ELR (cell line): ENCODE data around the gene YPEL1.
"Not testable (repeated sequence)": the region's sequence is repeated elsewhere in the genome, so short reads cannot be mapped to it uniquely, and the experiment has no call there.

Source experiments
- DNase-seq: peaks from one replicate; pipeline ENCODE4 v3.0.0-alpha.2; 2015; ENCODE audit warnings: low read depth

The YPEL1 gene

DNA sequence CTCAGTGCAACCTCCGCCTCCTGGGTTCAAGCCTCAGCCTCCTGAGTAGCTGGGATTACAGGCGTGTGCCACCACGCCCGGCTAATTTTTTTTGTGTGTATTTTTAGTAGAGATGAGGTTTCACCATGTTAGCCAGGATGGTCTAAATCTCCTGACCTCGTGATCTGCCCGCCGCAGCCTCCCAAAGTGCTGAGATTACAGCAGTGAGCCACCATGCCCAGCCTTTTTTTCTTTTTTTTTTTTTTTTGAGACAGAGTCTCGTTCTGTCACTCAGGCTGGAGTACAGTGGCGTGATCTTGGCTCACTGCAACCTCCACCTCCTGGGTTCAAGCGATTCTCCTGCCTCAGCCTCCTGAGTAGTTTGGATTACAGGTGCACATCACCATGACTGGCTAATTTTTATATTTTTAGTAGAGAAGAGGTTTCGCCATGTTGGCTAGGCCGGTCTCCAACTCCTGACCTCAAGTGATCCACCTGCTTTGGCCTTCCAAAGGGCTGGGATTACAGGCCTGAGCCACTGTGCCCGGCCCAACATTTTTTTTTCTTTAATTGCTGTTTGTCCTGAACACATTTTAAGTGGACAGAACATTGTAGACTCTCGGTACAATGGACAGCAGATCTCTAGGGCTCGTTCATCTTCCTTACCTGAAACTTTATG, 14.3 kb downstream of the YPEL1 start:
- not testable (repeated sequence) for DNase-seq

DNA sequence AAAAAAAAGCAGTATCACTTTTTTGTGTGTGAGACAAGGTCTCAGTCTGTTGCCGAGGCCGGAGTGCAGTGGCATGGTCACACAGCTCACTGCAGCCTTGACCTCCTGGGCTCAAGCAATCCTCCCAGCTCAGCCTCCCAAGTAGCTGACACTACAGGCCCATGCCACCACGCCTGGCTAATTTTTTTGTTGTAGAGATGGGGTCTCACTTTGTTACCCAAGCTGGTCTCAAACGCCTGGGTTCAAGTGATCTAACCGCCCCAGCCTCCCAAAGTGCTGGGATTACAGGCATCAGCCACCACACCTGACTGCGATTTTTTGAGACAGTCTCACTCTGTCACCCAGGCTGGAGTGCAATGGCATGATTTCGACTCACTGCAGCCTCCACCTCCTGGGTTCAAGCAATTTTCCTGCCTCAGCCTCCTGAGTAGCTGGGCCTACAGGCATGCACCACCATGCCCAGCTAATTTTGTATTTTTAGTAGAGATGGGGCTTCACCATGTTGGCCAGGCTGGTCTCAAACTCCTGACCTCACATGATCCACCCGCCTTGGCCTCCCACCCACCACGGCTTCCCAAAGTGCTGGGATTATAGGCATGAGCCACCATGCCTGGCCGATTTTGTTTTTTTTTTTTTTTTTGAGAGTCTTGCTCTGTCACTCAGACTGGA, 15.3 kb downstream of the YPEL1 start:
- not testable (repeated sequence) for DNase-seq

DNA sequence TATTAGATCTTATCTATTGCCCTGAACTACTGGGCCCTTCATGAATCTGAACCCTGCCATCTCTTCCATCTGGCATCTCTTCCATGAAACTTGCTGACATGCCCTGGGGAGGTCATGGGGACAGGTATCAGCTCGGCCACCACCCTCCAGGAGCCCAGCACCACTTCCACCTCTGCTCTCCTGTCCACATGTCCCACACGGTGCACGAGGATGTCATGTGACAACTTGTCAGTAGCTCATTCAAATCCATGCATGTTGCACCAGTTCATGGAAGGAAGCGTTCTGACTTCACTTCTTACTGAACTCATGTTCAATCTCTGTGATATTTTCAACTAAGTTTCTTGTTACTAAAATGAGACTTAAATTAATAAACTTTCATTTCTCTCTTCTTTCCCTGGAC, 16.6 kb downstream of the YPEL1 start:
- no peak for DNase-seq

DNA sequence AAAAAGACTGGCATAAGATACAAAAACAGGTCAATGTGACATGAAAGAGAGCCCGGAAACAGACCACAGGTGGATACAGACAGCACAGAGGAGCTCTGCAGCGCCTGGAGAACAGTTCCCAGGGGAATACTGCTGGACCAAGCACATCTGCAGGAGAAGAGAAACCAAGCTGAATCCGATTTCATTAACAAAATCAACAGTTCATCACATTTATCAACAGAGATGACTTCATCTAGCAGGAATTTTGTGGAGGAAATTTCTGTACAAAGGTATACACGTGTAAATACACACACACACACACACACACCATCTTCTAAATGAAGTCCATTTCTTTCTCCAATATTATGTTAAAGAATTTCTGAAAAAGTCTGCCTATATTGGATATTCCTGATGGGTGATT, 17.1 kb downstream of the YPEL1 start:
- no peak for DNase-seq

DNA sequence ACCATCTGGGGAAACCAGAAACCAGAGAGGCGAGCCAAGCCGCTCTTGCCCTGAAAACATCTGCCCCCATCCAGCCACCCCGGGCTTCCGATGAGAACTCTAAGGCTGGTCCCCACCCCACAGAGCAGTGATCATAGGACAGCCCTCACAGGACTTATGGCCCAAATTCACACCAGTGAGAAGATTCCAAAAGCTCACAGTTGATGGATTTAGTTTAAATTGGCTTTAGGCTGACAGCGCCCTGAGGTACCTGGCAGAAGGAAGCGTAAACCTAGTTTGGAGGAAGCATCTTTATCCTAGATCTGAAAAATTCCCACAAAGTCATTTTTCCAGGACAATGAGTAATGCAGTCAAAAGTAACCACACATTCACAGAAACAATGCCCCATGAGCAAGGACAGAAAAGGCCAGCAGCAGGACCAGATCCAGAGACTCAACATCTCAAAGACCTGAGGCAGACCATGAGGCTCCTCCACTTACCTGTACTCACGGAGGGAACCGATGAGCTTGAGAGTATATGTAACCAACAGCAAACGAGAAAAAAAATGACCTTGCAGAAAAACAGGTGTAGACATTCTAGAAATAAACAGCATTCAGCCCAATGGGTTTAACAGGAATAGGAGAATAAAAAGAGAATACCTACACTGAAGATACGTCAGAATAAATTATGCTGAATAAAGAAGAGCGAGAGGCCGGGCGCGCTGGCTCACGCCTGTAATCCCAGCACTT, 19.0 kb downstream of the YPEL1 start:
- DNase-seq, result not testable (repeated sequence)

DNA sequence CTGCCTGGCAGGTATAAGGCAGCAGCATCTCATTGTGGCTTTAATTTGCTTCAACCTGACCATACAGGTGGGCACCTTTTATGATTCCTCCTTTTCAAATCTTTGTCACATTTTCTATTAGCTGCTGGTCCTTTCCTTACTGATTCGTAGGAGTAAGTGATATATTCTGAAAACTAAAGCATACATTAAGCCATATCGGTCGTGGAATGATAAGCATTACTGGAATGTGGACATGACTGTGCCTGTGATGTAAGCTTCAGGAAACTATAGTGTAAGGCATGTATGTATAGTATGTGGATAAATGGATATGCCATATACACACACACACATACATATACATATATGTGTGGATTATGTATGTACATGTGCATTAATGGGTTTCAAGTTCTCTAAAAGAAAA, 20.8 kb downstream of the YPEL1 start:
- peak; percentile 66 for DNase-seq

DNA sequence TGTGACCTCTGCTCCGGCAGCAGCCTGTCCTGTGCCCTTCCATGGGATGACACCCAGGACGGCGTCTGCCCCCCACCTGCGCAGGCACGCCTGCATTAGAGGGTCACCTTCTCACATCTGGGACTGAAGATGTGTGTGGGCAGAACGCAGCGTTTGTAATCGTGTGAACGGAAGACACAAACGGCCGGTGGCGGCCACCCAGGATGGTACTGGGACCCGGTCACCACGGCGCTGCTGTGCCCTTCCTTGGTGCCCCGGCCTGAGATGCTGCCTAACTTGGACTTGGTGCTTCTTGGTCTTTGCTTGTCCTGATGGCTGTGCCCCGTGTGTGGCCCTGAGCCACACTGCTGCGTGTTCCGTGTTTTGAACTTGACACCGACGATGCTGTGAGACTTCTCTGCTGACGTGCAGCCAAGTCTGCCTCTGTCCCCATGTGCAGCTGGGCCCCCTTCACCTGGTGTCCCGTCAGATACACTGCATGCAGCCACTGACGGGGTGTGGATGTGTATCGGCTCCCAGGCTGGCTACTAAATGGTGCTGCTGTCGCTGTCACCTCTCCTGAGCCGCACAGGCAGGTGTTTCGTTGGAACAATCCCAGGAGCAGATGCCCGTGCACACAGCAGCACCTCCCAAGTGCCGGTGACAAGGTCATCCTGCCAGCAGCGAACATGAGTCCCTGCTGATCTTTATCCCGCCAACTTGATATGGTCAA, 21.4 kb downstream of the YPEL1 start:
- no peak for DNase-seq

DNA sequence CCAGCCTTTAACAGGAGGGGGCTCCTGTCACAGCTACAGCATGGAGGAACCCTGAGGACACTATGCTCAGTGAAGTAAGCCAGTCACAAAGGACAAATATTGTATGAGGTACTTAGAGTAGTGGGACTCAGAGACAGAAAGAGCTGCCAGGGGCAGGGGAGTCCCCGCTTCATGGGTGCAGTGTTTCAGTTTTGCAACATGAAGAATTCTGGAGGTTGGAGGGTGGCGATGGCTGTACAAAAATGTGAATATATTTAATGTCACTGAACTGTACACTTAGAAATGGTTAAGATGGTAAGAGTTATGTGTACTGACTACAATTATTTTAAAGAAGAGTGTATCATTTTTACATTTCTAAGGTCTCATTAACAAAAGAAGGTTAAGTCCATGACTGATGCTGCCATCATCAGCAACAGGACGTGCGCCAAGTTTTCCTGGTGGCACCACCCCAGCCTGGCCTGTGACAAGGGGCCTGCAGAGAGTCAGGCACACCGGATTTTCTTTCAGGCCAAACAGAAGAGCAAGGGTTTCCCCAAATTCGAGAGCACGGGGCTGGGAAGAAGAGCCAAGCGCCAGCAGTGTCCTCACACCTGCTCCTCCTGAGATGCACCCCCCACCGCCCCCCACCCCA, 22.1 kb downstream of the YPEL1 start:
- peak; percentile 35 for DNase-seq

DNA sequence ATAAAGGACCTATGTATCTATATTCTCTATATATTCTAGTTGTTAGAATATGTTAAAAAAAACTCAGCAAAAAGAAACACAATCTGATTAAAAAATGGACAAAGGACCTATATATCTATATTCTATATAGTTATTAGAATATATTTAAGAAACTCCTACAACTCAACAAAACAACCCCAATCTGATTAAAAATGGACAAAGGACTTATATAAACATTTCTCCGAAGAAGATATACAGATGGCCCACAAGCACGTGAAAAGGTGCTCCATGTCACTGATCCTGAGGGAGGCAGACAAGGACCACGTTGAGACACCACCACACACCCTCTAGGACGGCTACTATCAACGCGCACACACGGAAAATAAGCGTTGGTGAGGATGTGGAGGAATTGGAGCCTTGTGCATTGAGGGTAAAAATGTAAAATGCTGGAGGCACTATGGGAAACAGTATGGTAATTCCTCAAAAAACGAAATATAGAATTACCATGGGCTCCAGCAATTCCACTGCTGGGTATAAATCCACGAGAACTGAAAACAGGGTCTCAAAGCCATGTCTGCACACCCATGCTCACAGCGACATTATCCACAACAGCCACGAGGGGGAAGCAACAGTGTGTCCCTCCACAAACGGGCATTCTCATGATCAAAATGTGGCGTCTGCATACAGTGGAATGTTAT, 22.7 kb downstream of the YPEL1 start:
- DNase-seq, result peak; percentile 88

DNA sequence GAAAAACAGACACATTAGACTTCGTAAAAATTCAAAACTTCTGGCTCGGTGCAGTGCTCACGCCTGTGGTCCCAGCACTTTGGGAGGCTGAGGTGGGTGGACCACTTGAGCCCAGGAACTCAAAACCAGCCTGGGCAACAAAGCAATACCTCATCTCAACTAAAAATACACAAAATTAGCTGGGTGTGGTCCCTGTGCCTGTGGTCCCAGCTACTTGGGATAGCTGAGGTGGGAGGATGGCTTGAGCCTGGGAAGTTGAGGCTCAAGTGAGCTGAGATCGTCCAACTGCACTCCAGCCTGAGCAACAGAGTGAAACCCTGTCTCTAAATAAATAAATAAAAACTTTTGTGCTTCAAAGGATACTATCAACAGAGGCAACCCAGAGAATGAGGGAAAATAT, 23.7 kb downstream of the YPEL1 start:
- DNase-seq, result no peak

DNA sequence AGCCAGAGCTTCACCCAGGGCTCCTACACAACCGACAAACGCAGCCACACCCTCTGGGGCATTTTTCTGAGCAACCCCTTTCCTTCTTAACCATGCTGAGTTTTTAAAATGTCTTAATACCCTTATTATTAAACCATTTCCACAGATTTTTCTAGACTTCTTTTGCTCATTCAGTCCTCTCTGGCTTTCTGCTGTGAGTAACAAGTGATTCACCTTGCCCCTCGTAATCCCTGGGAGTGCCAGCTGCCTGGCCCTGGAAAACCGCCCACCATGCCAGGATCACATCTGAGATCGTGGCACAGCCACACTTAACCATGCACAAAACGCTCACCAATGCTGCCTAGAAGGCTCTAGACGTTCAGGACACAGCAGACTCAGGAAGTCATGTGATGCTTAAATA, 25.4 kb downstream of the YPEL1 start:
- peak; percentile 51 for DNase-seq

DNA sequence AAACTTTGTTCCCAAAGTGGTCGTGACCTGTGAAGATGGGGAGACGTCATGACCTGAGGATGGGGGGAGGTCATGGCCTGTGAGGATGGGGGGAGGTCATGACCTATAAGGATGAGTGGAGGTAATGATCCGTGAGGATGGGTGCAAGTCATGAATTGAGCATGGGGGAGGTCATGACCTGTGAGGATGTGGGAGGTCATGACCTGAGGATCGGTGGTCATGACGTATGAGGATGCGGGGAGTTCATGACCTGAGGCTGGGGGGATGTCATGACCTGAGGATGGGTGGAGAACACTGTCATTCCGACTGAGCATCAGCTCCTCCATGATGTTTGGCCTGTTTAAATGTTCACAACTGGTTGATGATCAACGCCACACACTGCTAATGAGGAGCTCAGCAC, 25.9 kb downstream of the YPEL1 start:
- DNase-seq, result no peak

DNA sequence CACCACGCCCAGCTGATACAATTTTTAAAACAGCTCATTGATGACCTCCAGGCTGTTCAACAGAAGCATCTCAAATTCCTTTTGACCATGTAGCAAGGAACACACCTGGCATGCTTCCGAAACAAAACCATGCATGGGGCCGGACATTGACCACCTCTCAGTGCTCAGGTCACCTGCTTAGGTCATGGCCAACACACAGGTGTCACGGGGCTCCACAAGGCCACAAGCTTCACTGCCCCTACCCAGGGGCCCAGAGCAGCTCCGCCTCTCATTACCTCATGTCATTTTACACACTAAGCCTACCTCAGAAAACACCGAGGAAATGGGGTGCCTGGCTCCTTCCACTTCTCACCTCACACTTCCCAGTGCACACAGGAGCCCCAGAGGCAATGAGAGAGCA, 26.6 kb downstream of the YPEL1 start:
- no peak for DNase-seq

DNA sequence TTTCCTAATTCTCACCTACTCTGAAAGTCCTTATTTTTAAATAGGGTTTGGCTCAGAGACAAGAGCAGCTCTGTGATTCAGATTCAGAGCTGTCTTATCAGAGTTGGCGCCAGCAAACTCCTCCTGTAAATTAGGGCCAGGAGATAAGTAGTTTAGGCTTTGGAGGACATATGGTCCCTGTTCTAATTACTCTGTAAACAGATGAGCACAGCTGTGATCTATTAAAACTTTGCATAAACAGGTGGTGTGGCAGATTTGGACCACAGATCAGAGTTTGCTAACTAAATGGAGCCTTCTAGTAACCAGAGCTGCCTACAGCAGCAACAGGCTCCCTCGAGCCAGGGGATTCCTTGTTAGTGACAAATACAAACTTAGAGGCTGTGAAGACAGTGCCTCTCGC, 27.9 kb downstream of the YPEL1 start:
- no peak for DNase-seq

DNA sequence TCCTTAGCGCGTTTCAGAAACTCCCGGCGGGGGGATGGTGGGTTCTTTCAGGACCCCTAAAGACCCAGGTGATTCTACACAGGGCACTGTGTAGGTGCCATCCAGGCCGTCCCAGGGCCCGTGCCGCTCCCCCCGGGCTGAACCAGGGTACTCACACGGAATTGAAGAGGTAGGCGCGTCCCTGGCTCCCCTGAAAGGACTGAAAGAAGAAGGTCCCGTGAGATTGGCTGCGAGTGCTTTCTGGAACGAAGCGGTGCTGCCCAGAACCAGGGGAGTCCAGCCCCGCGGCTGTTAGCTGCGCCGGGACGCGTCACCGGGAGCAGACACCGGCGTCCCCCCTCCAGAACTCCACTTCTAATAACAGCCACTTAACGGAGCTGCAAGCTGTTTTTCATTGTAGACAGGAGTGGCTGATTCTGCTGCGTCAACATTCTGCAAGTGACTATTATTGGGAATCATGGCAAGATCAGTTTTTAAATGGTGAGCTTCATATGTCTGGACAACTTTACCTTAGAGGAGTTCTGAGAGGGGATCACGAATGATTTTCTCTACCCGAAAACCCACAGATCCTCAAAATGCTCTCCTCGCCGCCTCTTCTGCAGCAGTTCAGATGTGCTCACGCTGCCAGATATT, 31.8 kb downstream of the YPEL1 start:
- no peak for DNase-seq

DNA sequence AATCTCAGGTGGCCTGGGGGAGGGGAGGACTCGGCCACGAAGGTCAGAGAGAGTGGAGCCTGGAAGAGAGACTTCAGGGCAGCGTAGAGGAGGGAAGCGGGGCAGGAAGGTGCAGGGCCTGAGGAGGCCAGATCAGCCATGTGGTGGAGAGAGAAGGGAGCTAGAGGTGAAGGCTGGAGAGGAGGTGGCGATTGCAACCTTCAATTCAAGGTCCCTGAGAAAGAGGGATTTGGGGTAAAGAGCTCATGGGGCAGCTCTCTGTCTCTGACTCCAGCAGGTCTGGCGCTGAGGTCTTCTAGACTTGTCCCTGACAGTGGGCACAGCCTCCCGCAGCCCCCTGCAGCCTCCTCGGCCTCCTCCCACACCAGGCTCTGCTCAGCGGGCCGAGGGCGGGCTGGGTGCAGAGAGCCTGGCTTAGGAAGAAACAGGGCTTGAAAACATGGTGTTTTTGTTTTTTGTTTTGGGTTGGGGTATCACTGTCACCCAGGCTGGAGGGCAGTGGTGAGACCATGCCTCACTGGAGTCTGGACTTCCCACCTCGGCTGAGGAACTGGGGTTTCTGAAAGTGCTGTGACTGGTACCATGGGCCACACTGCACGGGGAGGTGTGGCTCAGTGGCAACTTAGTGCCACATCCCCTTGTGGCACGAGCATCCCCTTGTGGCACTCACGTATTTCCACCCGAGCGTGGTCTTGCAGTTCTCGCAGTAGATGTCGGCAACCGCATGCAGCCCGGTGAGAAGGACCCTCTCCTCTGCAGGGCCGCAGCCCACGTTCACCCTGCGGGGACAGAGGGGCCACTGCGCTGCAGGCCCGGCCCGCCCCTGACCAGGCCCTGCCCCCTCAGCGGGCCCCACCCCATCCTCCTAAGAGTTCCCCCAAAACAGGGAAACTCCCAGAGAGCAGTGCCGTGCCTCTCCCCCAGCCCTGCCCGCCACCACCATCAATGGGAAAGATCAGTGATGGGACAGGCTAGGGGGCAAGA, 32.6 kb downstream of the YPEL1 start:
- no peak for DNase-seq

DNA sequence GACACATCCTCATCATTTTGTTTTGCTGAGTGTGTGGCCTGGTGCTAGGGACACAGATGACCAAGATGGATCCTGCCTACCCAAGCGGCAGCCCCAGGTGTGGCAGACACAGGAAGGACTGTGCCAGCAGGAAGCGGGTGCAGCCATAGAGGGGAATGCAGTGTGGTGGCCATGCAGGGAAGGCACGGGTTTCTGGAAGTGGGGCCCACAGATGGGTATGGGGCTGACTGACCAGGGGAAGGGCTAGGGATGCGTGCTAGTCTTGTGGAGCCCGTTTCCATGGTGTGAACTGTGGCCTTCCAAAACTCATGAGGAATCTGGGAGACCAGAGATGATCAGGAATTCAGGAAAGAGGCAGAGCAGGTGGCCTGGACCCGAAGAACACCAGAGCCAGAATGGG, 33.5 kb downstream of the YPEL1 start:
- no peak for DNase-seq

DNA sequence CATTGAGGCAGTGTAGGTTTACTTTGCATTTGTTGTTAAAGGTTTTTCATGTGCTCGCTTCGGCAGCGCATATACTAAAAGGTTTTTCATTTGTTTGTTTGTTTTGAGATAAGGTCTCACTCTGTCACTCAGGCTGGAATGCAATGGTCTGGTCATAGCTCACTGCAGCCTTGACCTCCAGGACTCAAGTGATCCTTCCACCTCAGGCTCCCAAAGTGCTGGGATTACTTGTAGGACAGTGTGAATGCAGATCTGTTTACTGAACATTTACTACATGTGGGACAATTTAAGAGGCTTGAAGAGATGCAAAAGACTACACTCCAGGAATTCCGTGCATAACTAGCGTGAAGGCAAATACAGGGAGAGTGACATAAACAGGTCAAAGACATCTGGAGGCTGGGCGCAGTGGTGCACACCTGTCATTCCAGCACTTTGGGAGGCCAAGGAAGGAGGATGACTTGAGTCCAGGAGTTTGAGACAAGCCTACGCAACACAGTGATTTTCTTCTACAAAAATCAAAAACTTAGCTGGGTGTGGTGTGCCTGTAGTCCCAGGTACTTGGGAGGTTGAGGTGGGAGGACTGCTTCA, 34.1 kb downstream of the YPEL1 start:
- DNase-seq, result no peak

DNA sequence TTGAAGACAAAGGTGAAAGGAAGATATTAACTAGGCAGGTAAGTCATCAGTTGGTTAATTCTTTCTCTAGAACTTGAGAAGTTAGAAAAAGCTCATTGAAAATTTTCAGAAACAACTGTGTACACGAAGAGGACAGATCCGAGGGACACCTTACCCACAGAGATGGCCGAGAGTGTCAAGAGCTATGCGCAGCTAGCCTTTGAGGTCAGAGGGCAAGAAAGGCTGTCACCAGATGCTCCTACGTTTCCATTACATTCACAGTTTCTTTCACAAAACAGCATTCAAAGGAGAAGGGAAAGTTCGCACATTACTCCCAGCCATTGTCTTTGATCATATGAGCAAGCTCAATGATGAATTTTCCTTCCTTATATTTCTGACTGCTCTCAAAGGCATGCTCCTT, 34.8 kb downstream of the YPEL1 start:
- DNase-seq, result no peak

DNA sequence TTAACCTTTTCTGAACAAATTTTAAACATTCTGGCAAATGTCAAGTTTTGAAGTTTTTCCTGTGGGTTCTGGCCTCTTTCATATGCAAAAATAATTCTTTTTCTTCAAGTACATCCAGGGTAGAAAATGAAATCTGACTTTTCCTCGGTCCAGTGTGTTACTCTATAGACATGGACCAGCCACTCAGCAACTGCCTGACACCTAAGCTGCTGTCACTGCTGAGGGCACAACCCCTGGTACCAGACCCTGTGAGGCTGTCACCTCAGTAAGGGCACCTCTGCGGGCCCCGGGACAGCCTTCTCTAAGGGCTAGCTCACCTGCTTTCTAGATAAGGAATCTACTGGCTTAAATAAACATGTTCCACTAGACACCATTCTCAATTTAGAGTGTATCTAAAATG, 36.0 kb downstream of the YPEL1 start:
- DNase-seq, result no peak
